ENCODE data around the gene PTCSC3.

PTCSC3 gene

GRCh38 chr14:36176524-36176923 is at the start of gene PTCSC3:
PTCSC3 (minus strand) TSS chr14:36176722.
- no peak for DNase-seq

GRCh38 chr14:36226164-36226563 is 49.6 kb upstream of the PTCSC3 start:
- DNase-seq = no peak

- no peak for DNase-seq
Observed at GRCh38 chr14:36224176-36224575, 47.7 kb upstream of the PTCSC3 start.

GRCh38 chr14:36223558-36223957 is 47.0 kb upstream of the PTCSC3 start:
- DNase-seq = no peak

- no peak for DNase-seq
Observed at GRCh38 chr14:36222952-36223468, 46.5 kb upstream of the PTCSC3 start.

GRCh38 chr14:36222337-36222736 is 45.8 kb upstream of the PTCSC3 start:
- no peak for DNase-seq

GRCh38 chr14:36221112-36221511 is 44.6 kb upstream of the PTCSC3 start:
- DNase-seq = no peak

- DNase-seq = no peak
Observed at GRCh38 chr14:36217732-36218131, 41.2 kb upstream of the PTCSC3 start.

GRCh38 chr14:36217027-36217426 is 40.5 kb upstream of the PTCSC3 start:
- DNase-seq = no peak

GRCh38 chr14:36215217-36215598 is 38.7 kb upstream of the PTCSC3 start:
- no peak for DNase-seq

GRCh38 chr14:36214476-36215216 is 38.1 kb upstream of the PTCSC3 start:
- DNase-seq = no peak

- no peak for DNase-seq
Observed at GRCh38 chr14:36212987-36213386, 36.5 kb upstream of the PTCSC3 start.

- DNase-seq = no peak
Observed at GRCh38 chr14:36212577-36212976, 36.1 kb upstream of the PTCSC3 start.

- DNase-seq = no peak
Observed at GRCh38 chr14:36208690-36209278, 32.3 kb upstream of the PTCSC3 start.

GRCh38 chr14:36207500-36207899 is 31.0 kb upstream of the PTCSC3 start:
- no peak for DNase-seq

GRCh38 chr14:36204461-36205073 is 28.0 kb upstream of the PTCSC3 start:
- DNase-seq = no peak

- DNase-seq = no peak
Observed at GRCh38 chr14:36198378-36198777, 21.9 kb upstream of the PTCSC3 start.

GRCh38 chr14:36194663-36195062 is 18.1 kb upstream of the PTCSC3 start:
- DNase-seq = no peak

- no peak for DNase-seq
Observed at GRCh38 chr14:36192530-36192929, 16.0 kb upstream of the PTCSC3 start.

GRCh38 chr14:36183402-36183801 is 6.9 kb upstream of the PTCSC3 start:
- DNase-seq = no peak

GRCh38 chr14:36181417-36181816 is 4.9 kb upstream of the PTCSC3 start:
- DNase-seq = no peak

- no peak for DNase-seq
Observed at GRCh38 chr14:36177489-36177888, 967 bp upstream of the PTCSC3 start.

- DNase-seq = no peak
Observed at GRCh38 chr14:36174767-36175424, 1.6 kb downstream of the PTCSC3 start.

- no peak for DNase-seq
Observed at GRCh38 chr14:36173161-36173560, 3.4 kb downstream of the PTCSC3 start.
